ENCODE data around the gene BCL7C.
"Not testable (repeated sequence)": the region's sequence is repeated elsewhere in the genome, so short reads cannot be mapped to it uniquely, and the experiment has no call there.

The BCL7C gene

DNA sequence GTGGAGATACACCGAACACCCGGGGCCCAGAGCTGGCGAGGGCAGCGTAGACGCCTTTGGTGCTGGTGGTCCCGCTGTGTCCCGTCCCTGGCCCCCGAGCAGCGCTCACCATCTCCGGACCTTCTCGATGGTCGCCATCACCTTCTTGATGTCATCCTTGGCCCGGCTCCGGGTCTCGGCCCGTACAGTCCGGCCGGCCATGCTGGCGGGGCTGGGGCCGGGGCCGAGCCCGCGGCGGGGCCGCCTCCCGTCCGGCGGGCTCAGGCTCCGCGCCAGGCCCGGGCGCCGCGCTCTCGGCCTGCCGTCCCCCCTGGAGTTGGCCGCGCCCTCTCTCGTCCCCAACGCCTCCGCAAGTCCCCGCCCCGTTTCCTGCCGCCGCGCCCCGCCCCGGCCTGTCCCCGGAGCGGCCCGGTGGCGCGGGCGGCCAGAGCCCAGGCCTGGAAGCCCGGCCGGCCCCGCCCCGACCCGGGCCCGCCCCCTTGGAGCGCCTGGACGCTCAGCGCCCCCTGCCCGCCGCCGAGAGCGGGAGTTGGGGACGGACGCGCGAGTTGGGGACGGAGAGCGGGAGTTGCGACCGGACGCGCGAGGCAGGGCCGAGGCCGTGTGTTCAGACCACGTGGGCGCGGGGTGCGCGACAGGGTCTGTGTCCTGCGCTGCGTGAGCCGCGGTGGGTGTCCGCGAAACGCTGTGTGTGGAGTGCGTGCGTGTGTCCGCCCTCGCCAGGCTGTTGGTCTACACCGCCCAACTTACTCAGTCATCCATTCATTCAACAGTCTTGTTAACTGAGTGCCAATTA lies at the start of gene BCL7C:
BCL7C (minus strand) TSS at position 334 of the 796 bp plus-strand sequence; CDS start at position 201, 133 bp downstream.
- no peaks in the 10 kb centered on the region for H3K27me3 Mint-ChIP-seq
- H3K4me3 Mint-ChIP-seq: peak within 1 kb of the TSS; percentile 90
- H3K4me1 Mint-ChIP-seq: peaks cover 53% of the 10 kb centered on the region
- H3K9me3 Mint-ChIP-seq: no peaks in the 10 kb centered on the region
- H3K27ac Mint-ChIP-seq: peak within 1 kb of the TSS; percentile 81
- ATAC-seq: peak; percentile 92
- peaks cover 14% of the 10 kb centered on the region for H3K36me3 Mint-ChIP-seq

DNA sequence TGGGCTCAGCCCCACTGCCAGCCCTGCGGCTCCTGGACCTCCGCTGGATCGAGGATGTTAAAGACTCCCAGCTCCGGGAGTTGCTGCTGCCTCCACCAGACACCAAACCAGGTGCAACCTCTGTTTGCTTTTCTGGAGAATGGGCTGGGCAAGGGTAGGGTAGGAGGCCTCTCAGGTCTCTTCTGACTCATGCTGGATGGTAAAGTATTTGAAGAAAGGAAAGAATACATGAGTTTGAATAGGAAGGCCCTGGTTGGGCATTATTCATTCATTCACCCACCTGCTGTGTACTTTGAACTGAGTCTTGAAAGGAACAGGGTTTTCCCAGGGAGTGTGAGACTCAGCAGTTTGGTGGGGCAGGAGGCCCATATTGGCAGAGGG lies 48.5 kb upstream of the BCL7C start:
- ATAC-seq: no peak
- Mint-ChIP-seq H3K36me3 (peaks cover 28% of the 10 kb centered on the region), H3K27me3 (no peaks in the 10 kb centered on the region), H3K4me3 (peak overlapping the region; percentile 59), H3K4me1 (peaks cover 27% of the 10 kb centered on the region), H3K9me3 (no peaks in the 10 kb centered on the region), H3K27ac (peak overlapping the region; percentile 54)

DNA sequence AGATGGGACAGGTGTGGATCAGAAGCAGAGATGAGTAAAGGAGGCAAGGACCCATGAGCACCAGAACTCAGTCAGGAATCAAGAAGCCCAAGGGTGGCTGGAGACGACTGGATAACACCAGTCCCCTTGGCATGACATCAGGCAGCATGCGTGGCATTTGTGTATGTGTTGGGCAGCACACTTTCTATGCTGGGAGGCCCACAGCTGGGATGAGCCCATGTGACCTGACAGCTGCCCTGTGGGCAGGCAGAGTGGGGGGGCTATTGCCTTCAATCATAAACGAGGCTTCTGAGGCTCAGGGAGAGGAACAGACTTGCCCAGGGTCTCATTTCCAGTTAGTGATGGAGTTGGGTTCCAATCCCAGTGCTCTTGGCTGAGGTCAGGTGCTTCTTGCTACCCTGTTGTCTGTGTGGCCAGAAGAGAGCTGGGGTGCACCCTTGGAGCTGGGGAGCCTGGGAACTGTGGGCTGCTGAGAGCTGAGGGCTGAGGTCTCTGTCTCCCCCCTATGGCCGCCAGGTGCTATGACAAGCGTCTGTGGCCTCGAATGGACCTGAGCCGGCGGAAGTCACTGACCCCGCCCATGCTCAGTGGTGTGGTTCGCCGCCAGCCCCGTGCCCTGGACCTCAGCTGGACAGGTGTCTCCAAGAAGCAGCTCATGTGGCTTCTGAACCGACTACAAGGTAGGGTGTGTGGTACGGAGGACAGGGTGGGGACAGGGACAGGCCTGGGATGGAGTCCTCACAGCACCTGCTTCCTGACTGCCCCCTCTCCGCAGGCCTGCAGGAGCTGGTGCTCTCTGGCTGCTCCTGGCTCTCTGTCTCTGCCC lies 47.9 kb upstream of the BCL7C start:
- peak overlapping the region; percentile 59 for H3K4me3 Mint-ChIP-seq
- peak; percentile 95 for ATAC-seq

DNA sequence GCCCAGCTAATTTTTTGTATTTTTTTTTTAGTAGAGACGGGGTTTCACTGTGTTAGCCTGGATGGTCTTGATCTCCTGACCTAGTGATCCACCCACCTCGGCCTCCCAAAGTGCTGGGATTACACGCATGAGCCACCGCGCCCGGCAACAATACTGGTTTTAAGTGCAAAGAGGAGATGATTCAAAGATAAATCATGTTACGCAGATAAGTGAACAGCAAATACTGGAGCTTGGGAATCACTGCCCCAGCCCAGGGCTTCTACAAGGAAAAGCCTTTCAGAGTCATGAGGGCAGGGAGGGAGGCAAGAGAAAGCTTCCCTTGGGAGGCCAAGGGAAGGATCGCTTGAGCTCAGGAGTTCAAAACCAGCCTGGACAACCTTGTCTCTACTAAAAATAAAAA lies 45.7 kb upstream of the BCL7C start:
- H3K4me1 Mint-ChIP-seq: peaks cover 38% of the 10 kb centered on the region
- not testable (repeated sequence) for H3K4me3 Mint-ChIP-seq, H3K27me3 Mint-ChIP-seq, H3K27ac Mint-ChIP-seq, ATAC-seq, H3K9me3 Mint-ChIP-seq
- H3K36me3 Mint-ChIP-seq: peaks cover 21% of the 10 kb centered on the region

More for the DNA sequence above, 47.9 kb upstream of the BCL7C start:
- Mint-ChIP-seq H3K4me1 (peaks cover 29% of the 10 kb centered on the region), H3K27me3 (no peaks in the 10 kb centered on the region), H3K9me3 (no peaks in the 10 kb centered on the region), H3K36me3 (peaks cover 23% of the 10 kb centered on the region), H3K27ac (peak overlapping the region; percentile 54)

DNA sequence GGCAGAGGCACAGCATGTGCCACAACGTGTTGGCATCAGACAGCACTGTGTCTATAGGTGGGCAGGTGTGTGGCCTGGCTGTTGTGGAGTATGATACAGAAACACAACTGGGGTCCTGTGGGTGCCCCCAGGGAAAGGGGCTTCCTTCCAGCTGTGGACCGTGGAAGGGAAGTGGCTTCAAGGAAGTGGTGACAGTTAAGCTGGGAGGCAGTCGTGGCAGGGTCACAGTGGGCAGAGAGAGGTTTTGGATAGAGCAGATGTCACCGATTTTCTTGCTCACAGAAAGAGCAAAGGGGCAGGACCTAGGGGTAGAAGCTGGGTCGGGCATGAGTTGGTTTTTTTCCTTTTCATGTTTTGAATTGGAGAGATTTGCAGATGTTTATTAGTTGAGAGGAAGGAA lies 43.8 kb upstream of the BCL7C start:
- Mint-ChIP-seq H3K27ac (no peak overlapping the region), H3K4me1 (peaks cover 36% of the 10 kb centered on the region), H3K9me3 (no peaks in the 10 kb centered on the region), H3K4me3 (no peak overlapping the region), H3K36me3 (peaks cover 13% of the 10 kb centered on the region), H3K27me3 (no peaks in the 10 kb centered on the region)
- no peak for ATAC-seq

GRCh38 chr16:30934827-30935557 lies 41.1 kb upstream of the BCL7C start:
- Mint-ChIP-seq H3K27ac (peak overlapping the region; percentile 34), H3K36me3 (peaks cover 33% of the 10 kb centered on the region), H3K27me3 (no peaks in the 10 kb centered on the region), H3K4me3 (no peak overlapping the region), H3K9me3 (no peaks in the 10 kb centered on the region), H3K4me1 (peaks cover 19% of the 10 kb centered on the region)
- ATAC-seq: no peak

GRCh38 chr16:30931068-30931650 lies 37.3 kb upstream of the BCL7C start:
- H3K9me3 Mint-ChIP-seq: no peaks in the 10 kb centered on the region
- peaks cover 20% of the 10 kb centered on the region for H3K4me1 Mint-ChIP-seq
- no peaks in the 10 kb centered on the region for H3K27me3 Mint-ChIP-seq
- H3K4me3 Mint-ChIP-seq: no peak overlapping the region
- H3K36me3 Mint-ChIP-seq: peaks cover 42% of the 10 kb centered on the region
- no peak overlapping the region for H3K27ac Mint-ChIP-seq
- no peak for ATAC-seq

GRCh38 chr16:30930160-30930571 lies 36.3 kb upstream of the BCL7C start:
- H3K9me3 Mint-ChIP-seq: no peaks in the 10 kb centered on the region
- no peak overlapping the region for H3K27ac Mint-ChIP-seq
- H3K4me3 Mint-ChIP-seq: no peak overlapping the region
- no peaks in the 10 kb centered on the region for H3K27me3 Mint-ChIP-seq
- ATAC-seq: no peak
- peaks cover 24% of the 10 kb centered on the region for H3K4me1 Mint-ChIP-seq
- peaks cover 42% of the 10 kb centered on the region for H3K36me3 Mint-ChIP-seq

DNA sequence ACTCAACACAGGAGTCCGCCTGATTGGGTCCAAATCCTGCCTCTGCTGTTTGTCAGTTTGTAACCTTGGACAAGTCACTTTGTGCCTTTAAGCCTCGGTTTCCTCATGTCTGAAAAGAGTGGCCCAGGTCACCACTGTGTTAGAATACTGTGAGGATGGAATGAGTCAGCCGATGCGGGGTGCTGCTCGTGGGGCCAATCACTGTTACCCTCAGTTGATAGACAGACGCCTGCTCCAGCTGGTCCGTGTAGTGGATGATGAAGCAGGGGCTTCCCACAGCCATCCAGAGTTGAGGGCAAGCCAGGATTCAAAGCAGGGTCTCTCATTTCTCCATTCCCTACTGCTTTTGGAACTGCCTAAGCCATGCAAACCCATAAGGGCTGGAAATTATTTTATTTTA lies 35.3 kb upstream of the BCL7C start:
- H3K27me3 Mint-ChIP-seq: no peaks in the 10 kb centered on the region
- peaks cover 26% of the 10 kb centered on the region for H3K4me1 Mint-ChIP-seq
- H3K36me3 Mint-ChIP-seq: peaks cover 35% of the 10 kb centered on the region
- no peak overlapping the region for H3K4me3 Mint-ChIP-seq
- H3K27ac Mint-ChIP-seq: no peak overlapping the region
- no peak for ATAC-seq
- no peaks in the 10 kb centered on the region for H3K9me3 Mint-ChIP-seq

DNA sequence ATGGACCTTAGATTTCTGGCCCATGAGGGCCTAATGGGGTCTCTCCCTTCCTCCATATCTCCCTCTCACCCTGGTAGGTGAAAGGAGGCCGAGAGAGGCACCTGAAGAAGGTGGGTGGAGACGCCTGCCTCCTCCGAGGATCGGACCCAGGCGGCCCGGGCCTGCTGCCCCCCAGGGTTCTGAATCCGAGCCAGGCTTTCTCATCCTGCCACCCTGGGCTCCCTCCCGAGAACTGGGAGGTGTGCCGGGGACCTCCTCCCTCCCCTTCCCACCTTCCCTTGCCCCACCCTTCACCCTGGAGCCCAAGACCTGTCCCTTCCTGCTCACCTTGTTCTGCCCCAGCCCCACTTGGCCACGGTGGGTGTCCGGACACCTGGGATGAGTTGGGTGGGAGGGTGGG lies 34.5 kb upstream of the BCL7C start:
- no peaks in the 10 kb centered on the region for H3K9me3 Mint-ChIP-seq
- no peak for ATAC-seq
- H3K27ac Mint-ChIP-seq: no peak overlapping the region
- no peak overlapping the region for H3K4me3 Mint-ChIP-seq
- H3K4me1 Mint-ChIP-seq: peaks cover 26% of the 10 kb centered on the region
- H3K36me3 Mint-ChIP-seq: peaks cover 35% of the 10 kb centered on the region
- no peaks in the 10 kb centered on the region for H3K27me3 Mint-ChIP-seq

DNA sequence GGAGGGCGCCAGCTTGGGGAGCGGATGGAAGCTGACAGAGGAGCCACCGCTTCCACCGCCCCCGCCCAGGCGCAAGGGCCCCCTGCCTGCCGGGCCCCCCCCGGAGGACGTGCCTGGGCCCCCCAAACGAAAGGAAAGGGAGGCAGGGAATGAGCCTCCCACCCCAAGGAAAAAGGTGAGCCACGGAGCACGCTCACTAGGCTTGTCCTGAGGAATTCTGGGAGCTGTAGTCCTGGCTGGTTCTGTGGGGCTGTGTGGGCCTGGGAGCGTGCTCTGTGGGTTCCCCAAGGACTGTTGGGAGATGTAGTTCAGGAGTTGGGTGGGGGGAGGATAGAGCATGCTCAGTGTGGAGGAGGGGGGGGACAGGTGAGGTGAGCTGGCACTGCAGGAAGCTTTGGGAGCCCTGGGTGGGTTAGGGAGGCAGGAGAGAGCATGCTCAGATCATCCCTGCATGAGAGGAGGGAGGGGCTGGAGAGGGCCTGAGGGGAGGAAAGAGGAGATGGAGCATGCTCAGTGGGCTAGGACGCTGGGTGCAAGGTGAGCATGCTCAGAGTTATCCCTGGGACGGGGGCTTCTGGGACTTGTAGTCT lies 34.0 kb upstream of the BCL7C start:
- peaks cover 35% of the 10 kb centered on the region for H3K36me3 Mint-ChIP-seq
- no peak overlapping the region for H3K27ac Mint-ChIP-seq
- H3K9me3 Mint-ChIP-seq: no peaks in the 10 kb centered on the region
- no peaks in the 10 kb centered on the region for H3K27me3 Mint-ChIP-seq
- peak; percentile 10 for ATAC-seq
- H3K4me3 Mint-ChIP-seq: no peak overlapping the region
- peaks cover 26% of the 10 kb centered on the region for H3K4me1 Mint-ChIP-seq

GRCh38 chr16:30926937-30927788 lies 33.3 kb upstream of the BCL7C start:
- peaks cover 27% of the 10 kb centered on the region for H3K4me1 Mint-ChIP-seq
- no peak for ATAC-seq
- peaks cover 28% of the 10 kb centered on the region for H3K36me3 Mint-ChIP-seq
- peak overlapping the region; percentile 50 for H3K27ac Mint-ChIP-seq
- H3K9me3 Mint-ChIP-seq: no peaks in the 10 kb centered on the region
- H3K27me3 Mint-ChIP-seq: no peaks in the 10 kb centered on the region
- H3K4me3 Mint-ChIP-seq: no peak overlapping the region

- Mint-ChIP-seq H3K27ac (peak overlapping the region; percentile 50), H3K9me3 (no peaks in the 10 kb centered on the region), H3K4me1 (peaks cover 37% of the 10 kb centered on the region), H3K4me3 (peak overlapping the region; percentile 0), H3K27me3 (no peaks in the 10 kb centered on the region), H3K36me3 (peaks cover 22% of the 10 kb centered on the region)
- no peak for ATAC-seq
Measured at GRCh38 chr16:30925995-30926811, 32.3 kb upstream of the BCL7C start.

All from stimulated activated memory B cell treated with anti-CD40 and anti-IgM and Interleukin-4, amounts not matched to agents 10 μg/mL and 1 μg/mL and 100 μg/mL, for 72 hours (primary cell).